Transverse colon (tissue), 4 donors: ENCODE data around the gene GMPPA. TPM values are rescaled to one million over a fixed set of nuclear protein-coding genes. Genes with fewer than 3 reads are reported as not detected.

Source experiments
- DNase-seq: peaks from one replicate; pipeline ENCODE4 v3.0.0-alpha.2; 2019
- H3K27ac ChIP-seq, 4 donors: fragments of 200-600 bp; sonication (generic); 2 replicates each; pipeline ENCODE4 v1.5.1; 2016 to 2018; ENCODE audit warnings: inconsistent platforms in 4 of 4
- H3K27me3 ChIP-seq: fragments of 200-600 bp; sonication (generic); 2 replicates; pipeline ENCODE4 v1.5.1; 2017; ENCODE audit warnings: inconsistent platforms
- H3K36me3 ChIP-seq, 4 donors: fragments of 200-600 bp; sonication (generic); 2 replicates each; pipeline ENCODE4 v1.5.1; 2017 to 2019; ENCODE audit warnings: inconsistent platforms in 4 of 4
- H3K4me1 ChIP-seq, 4 donors: fragments of 200-600 bp; sonication (generic); 2 replicates each; pipeline ENCODE4 v1.5.1; 2017 to 2020; ENCODE audit warnings: inconsistent platforms in 4 of 4
- H3K4me3 ChIP-seq, 4 donors: fragments of 200-600 bp; sonication (generic); 1 replicate in 1 of 4; 2 replicates in 3 of 4; pipeline versions ENCODE4 v1.5.1 to v1.6.1; 2017 to 2019; ENCODE audit warnings: inconsistent platforms in 4 of 4
- H3K9me3 ChIP-seq, 2 donors: fragments of 200-600 bp; sonication (generic); 2 replicates each; pipeline ENCODE4 v1.5.1; 2017 to 2019; ENCODE audit warnings: inconsistent platforms in 2 of 2
- CTCF ChIP-seq, 5 experiments: fragments of 200-600 bp in 3 of 5; fragments of 450-650 bp in 2 of 5; sonication (generic) in 3 of 5; IDR thresholded peaks; 1 replicate in 2 of 5; 2 replicates in 3 of 5; pipeline ENCODE4 v1.5.1; 2016 to 2017; ENCODE audit warnings: antibody characterized with exemption in 5 of 5, inconsistent platforms in 3 of 5, mild to moderate bottlenecking in 2 of 5, moderate library complexity in 1 of 5
- EP300 ChIP-seq: sonication (generic); formaldehyde crosslinking; IDR thresholded peaks from one replicate; pipeline ENCODE4 v1.6.1; 2017; ENCODE audit warnings: antibody characterized with exemption, low read depth
- POLR2A ChIP-seq: fragments of 450-650 bp; IDR thresholded peaks from one replicate; pipeline ENCODE4 v1.6.1; 2016; ENCODE audit warnings: antibody characterized with exemption, mild to moderate bottlenecking, moderate library complexity
- POLR2AphosphoS5 ChIP-seq, 3 donors: sonication (generic); formaldehyde crosslinking; IDR thresholded peaks; one replicate each; pipeline ENCODE4 v1.6.1; 2016; ENCODE audit warnings: antibody characterized with exemption in 3 of 3
- WGBS, 2 donors: methylation state at CpG; one replicate each; pipeline ENCODE4 v1.1.5; 2018; ENCODE audit warnings: low coverage in 1 of 2; 5-methylcytosine and 5-hydroxymethylcytosine counted together
- in situ Hi-C, 4 donors: fragments of 200-750 bp; cut with MboI; loops; one replicate each; pipeline versions ENCODE4 v1.15.0 to v1.15.1; 2017; ENCODE audit warnings: low sequenced_read_pairs in 3 of 4, low pct_ligation_motif_present in 1 of 4, low pct_unique_long_range_greater_than_20kb in 1 of 4
- intact Hi-C: fragments of 100-400 bp; cut with DNase I; formaldehyde crosslinking; loops from one replicate; pipeline ENCODE4 v1.15.1; 2023; ENCODE audit warnings: low total_unique reads
- small RNA-seq, 4 donors: library from RNA; depleted of rRNA; stranded (forward); fragments of <200 nt; gene quantifications; one replicate each; pipeline ENCODE3, GENCODE V24; 2016
- total RNA-seq, 4 donors: library from RNA; depleted of rRNA; stranded (reverse); fragments of >200 nt; gene quantifications; one replicate each; pipeline ENCODE4 v1.1.0, GENCODE V29; 2016

Gene GMPPA
- total RNA-seq, 4 donors from 2014 or later: 25.1 to 41.1 (median 36.4) TPM

GRCh38 chr2:219555956-219556355 is 57.3 kb downstream of the GMPPA start:
- no peak for DNase-seq
- in situ Hi-C loops (no loop called here), intact Hi-C loops (no loop called here)
- no peak for TF ChIP-seq CTCF (IDR thresholded peaks at IDR 0.05)
- no peak for TF ChIP-seq EP300
- no peak for TF ChIP-seq POLR2A
- no peak for TF ChIP-seq POLR2AphosphoS5 (IDR thresholded peaks at IDR 0.05)
- Histone ChIP-seq H3K27ac (no peak overlapping the region), H3K36me3 (no peaks in the 10 kb centered on the region), H3K9me3 (no peaks in the 10 kb centered on the region), H3K4me1 (peaks cover 5 to 24% (median 13%) of the 10 kb centered on the region in 4 donors), H3K27me3 (peaks cover 26% of the 10 kb centered on the region), H3K4me3 (no peak overlapping the region)
- WGBS, 2 donors: 74 to 92% methylated on average over 3 to 18 of the region's 20 CpGs

GRCh38 chr2:219556413-219556812 is 57.7 kb downstream of the GMPPA start:
- TF ChIP-seq POLR2AphosphoS5 (IDR thresholded peaks at IDR 0.05): no peak
- TF ChIP-seq CTCF (IDR thresholded peaks at IDR 0.05): no peak
- TF ChIP-seq EP300: no peak
- no peak for TF ChIP-seq POLR2A
- Histone ChIP-seq H3K9me3 (no peaks in the 10 kb centered on the region), H3K4me3 (no peak overlapping the region), H3K27me3 (peaks cover 22% of the 10 kb centered on the region), H3K27ac (no peak overlapping the region), H3K4me1 (peaks cover 5 to 22% (median 13%) of the 10 kb centered on the region in 4 donors), H3K36me3 (no peaks in the 10 kb centered on the region)
- WGBS, 2 donors: 92% methylated on average over 19 of the region's 19 CpGs; no CpG with 5 or more reads in 1 of the 2 donors
- in situ Hi-C loops: no loop called here
- intact Hi-C loops: no loop called here
- DNase-seq: no peak

Small RNA genes lying within 50 kb of the gene (small RNA-seq; reads per million reads assigned to genes)
- gene MIR3132: 0 reads per million in 4 donors

Other genes with a start within 250 kb of the GMPPA start
- not detected for gene TUBA4B, start 245.6 kb upstream of the GMPPA start, total RNA-seq
- 100 to 1,000 TPM in 1 of 4 donors, 10 to 100 TPM in 3; 39.2 to 101 (median 70.8) TPM for gene TUBA4A, start 245.0 kb upstream of the GMPPA start, total RNA-seq
- 10 to 100 TPM; 22.7 to 95.0 (median 54.3) TPM for gene DNAJB2, start 219.5 kb upstream of the GMPPA start, total RNA-seq
- gene PTPRN, start 189.5 kb upstream of the GMPPA start, total RNA-seq: 1 to 10 TPM in 3 of 4 donors, under 1 TPM in 1; 0.60 to 2.6 (median 2.1) TPM
- not detected for gene RESP18, start 166.1 kb upstream of the GMPPA start, total RNA-seq
- gene DNPEP, start 111.0 kb upstream of the GMPPA start, total RNA-seq: 100 to 1,000 TPM in 2 of 4 donors, 10 to 100 TPM in 2; 61.3 to 142 (median 104) TPM
- over 10,000 TPM in 1 of 4 donors, 1,000 to 10,000 TPM in 2, 100 to 1,000 TPM in 1; 1,000 to 12,373 (median 1,519) TPM for gene DES, start 80.5 kb upstream of the GMPPA start, total RNA-seq
- gene SPEG, start 64.0 kb upstream of the GMPPA start, total RNA-seq: 10 to 100 TPM; 26.5 to 95.8 (median 48.5) TPM
- gene ASIC4, start 15.6 kb downstream of the GMPPA start, total RNA-seq: not detected
- 10 to 100 TPM; 21.1 to 58.2 (median 52.1) TPM for gene CHPF, start 44.9 kb downstream of the GMPPA start, total RNA-seq
- gene TMEM198, start 45.1 kb downstream of the GMPPA start, total RNA-seq: 1 to 10 TPM in 3 of 4 donors, not detected in 1; 1.1 to 4.4 (median 1.2) TPM
- 10 to 100 TPM; 18.1 to 57.2 (median 19.0) TPM for gene OBSL1, start 72.6 kb downstream of the GMPPA start, total RNA-seq
- gene INHA, start 73.4 kb downstream of the GMPPA start, total RNA-seq: not detected
- gene STK11IP, start 99.0 kb downstream of the GMPPA start, total RNA-seq: 100 to 1,000 TPM in 1 of 4 donors, 10 to 100 TPM in 3; 16.2 to 117 (median 38.2) TPM
- 10 to 100 TPM in 1 of 4 donors, under 1 TPM in 2, not detected in 1; 0.32 to 25.9 (median 0.68) TPM for gene SLC4A3, start 128.7 kb downstream of the GMPPA start, total RNA-seq